Panc1 (cell line): ENCODE results near the gene CORO1C.

Experiments
- CTCF ChIP-seq: fragments of 450-650 bp; IDR thresholded peaks from 2 replicates; pipeline ENCODE4 v1.5.1; 2017; ENCODE audit warnings: mild to moderate bottlenecking
- POLR2AphosphoS5 ChIP-seq: IDR thresholded peaks from 2 replicates; pipeline ENCODE4 v1.6.1; 2012; ENCODE audit warnings: mild to moderate bottlenecking, low read depth, low read length, moderate library complexity

GRCh38 chr12:108734200-108734906 lies 3.0 kb upstream of the CORO1C start:
- TF ChIP-seq POLR2AphosphoS5 = no peak
- no peak for TF ChIP-seq CTCF
